ENCODE data around the gene OXGR1.

DNA sequence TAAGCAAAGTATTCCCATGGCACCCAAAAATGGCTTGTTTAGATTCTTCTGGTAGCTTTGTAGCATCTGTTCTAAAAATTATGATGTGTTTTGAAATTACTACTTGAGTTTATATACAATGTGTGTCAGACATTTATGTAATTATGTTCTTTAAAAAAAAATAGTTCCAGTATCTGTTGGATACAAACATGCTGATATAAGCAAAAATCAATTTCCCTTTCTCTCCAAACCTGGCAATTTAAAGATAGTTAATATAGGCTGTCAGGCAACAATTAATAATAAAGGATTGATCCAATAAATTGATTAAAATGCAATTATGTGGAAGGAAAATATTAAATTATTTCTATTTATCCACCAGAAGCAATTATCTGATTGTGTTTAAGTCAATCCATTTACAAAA is 41.7 kb downstream of the OXGR1 start:
- TF ChIP-seq CTCF (IDR thresholded peaks at IDR 0.05; ENCODE audit: low read depth, low read length), result no peak
- TF ChIP-seq EZH2phosphoT487 (IDR thresholded peaks at IDR 0.05; ENCODE audit: low read depth), result no peak

All from OCI-LY3 (cell line).